Measurements from ENCODE around the gene C19orf73. TPM values are rescaled to one million over a fixed set of nuclear protein-coding genes. Genes with fewer than 3 reads are reported as not detected.

C19orf73 gene
- total RNA-seq, 1 donor from 2014 or later, result 1.0 TPM

- H3K36me3 Mint-ChIP-seq (ENCODE audit: low read depth), result peaks cover 18% of the 10 kb centered on the region
- peak overlapping the region; percentile 50 for H3K4me3 Mint-ChIP-seq
- no peak for TF ChIP-seq CTCF (conservative IDR thresholded peaks at IDR 0.05)
- H3K27ac Mint-ChIP-seq (ENCODE audit: unreplicated experiment), result no peak overlapping the region
- H3K9me3 Mint-ChIP-seq, result no peaks in the 10 kb centered on the region
- peaks cover 15% of the 10 kb centered on the region for H3K4me1 Mint-ChIP-seq
- no peak for DNase-seq (ENCODE audit: low read depth, low spot score)
- H3K27me3 Mint-ChIP-seq (ENCODE audit: low read depth), result peaks cover 12% of the 10 kb centered on the region
Observed at GRCh38 chr19:49109569-49110233, 9.2 kb downstream of the C19orf73 start.

GRCh38 chr19:49109051-49109450, 9.9 kb downstream of the C19orf73 start:
- peak overlapping the region; percentile 50 for H3K4me3 Mint-ChIP-seq
- DNase-seq (ENCODE audit: low read depth, low spot score), result no peak
- no peak overlapping the region for H3K27ac Mint-ChIP-seq (ENCODE audit: unreplicated experiment)
- H3K36me3 Mint-ChIP-seq (ENCODE audit: low read depth), result peaks cover 19% of the 10 kb centered on the region
- H3K27me3 Mint-ChIP-seq (ENCODE audit: low read depth), result peaks cover 12% of the 10 kb centered on the region
- TF ChIP-seq CTCF (conservative IDR thresholded peaks at IDR 0.05), result no peak
- peaks cover 15% of the 10 kb centered on the region for H3K4me1 Mint-ChIP-seq
- no peaks in the 10 kb centered on the region for H3K9me3 Mint-ChIP-seq

GRCh38 chr19:49107625-49108459, 11.1 kb downstream of the C19orf73 start:
- H3K4me1 Mint-ChIP-seq, result peaks cover 5% of the 10 kb centered on the region
- peaks cover 3% of the 10 kb centered on the region for H3K27me3 Mint-ChIP-seq (ENCODE audit: low read depth)
- H3K36me3 Mint-ChIP-seq (ENCODE audit: low read depth), result peaks cover 19% of the 10 kb centered on the region
- TF ChIP-seq CTCF (conservative IDR thresholded peaks at IDR 0.05), result no peak
- no peak overlapping the region for H3K4me3 Mint-ChIP-seq
- DNase-seq (ENCODE audit: low read depth, low spot score), result no peak
- no peaks in the 10 kb centered on the region for H3K9me3 Mint-ChIP-seq
- H3K27ac Mint-ChIP-seq (ENCODE audit: unreplicated experiment), result no peak overlapping the region

- no peak overlapping the region for H3K27ac Mint-ChIP-seq (ENCODE audit: unreplicated experiment)
- H3K4me3 Mint-ChIP-seq, result peak overlapping the region; percentile 87
- TF ChIP-seq CTCF (conservative IDR thresholded peaks at IDR 0.05), result peak; percentile 85
- peak; percentile 63 for DNase-seq (ENCODE audit: low read depth, low spot score)
- H3K27me3 Mint-ChIP-seq (ENCODE audit: low read depth), result peaks cover 3% of the 10 kb centered on the region
- H3K4me1 Mint-ChIP-seq, result peaks cover 5% of the 10 kb centered on the region
- no peaks in the 10 kb centered on the region for H3K9me3 Mint-ChIP-seq
- H3K36me3 Mint-ChIP-seq (ENCODE audit: low read depth), result peaks cover 19% of the 10 kb centered on the region
Observed at GRCh38 chr19:49106648-49107135, 12.3 kb downstream of the C19orf73 start.

GRCh38 chr19:49104229-49104864, 14.6 kb downstream of the C19orf73 start:
- peak overlapping the region; percentile 48 for H3K4me3 Mint-ChIP-seq
- H3K9me3 Mint-ChIP-seq, result no peaks in the 10 kb centered on the region
- TF ChIP-seq CTCF (conservative IDR thresholded peaks at IDR 0.05), result no peak
- H3K27ac Mint-ChIP-seq (ENCODE audit: unreplicated experiment), result peak overlapping the region; percentile 88
- peaks cover 28% of the 10 kb centered on the region for H3K36me3 Mint-ChIP-seq (ENCODE audit: low read depth)
- H3K27me3 Mint-ChIP-seq (ENCODE audit: low read depth), result peaks cover 3% of the 10 kb centered on the region
- H3K4me1 Mint-ChIP-seq, result peaks cover 10% of the 10 kb centered on the region
- DNase-seq (ENCODE audit: low read depth, low spot score), result no peak

Measured in neural crest cell (in vitro differentiated cells).